ENCODE measurements around the gene NFATC2IP. TPM values are rescaled to one million over a fixed set of nuclear protein-coding genes. Genes with fewer than 3 reads are reported as not detected.
A peak's percentile ranks its signal among the peaks of the same experiment; 100 is the strongest.

The NFATC2IP gene
- total RNA-seq, 1 donor from 2014 or later = 58.2 TPM

DNA sequence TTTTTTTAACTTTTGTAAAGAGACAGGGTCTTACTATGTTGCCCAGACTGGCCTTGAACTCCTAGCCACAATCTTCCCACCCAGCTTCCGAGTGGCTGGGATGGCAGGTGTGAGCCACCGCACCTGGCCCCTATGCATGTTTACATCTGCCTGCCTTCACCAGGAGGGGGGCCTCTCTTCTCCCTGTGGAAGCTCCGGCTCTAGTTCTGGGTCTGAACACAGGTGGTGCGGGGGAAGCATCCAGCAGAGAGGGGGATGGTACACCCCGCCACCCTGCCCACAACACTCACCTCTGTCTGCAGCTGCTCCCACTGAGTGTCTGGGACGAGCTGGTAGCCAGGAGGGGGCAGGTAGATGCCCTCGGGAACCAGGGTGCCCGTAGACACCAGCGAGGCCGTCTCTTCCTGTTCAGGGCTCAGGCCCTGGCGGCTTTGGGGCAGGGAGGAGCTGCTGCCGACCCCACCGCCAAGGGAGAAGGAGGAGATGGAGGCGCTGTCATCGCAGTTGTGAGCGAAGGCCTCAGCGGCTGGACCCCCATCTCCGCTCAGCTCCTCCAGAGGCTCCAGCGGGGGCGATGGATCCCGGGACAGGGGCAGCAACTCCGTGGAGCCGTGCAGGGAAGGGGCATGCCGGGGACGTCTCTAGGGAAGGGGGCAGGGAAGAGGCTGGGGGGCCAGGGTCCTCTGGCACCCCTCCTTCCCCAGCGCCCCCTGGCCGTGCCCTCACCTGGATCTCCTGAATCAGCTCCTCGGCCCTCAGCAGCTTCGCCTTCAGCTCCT is 36.6 kb upstream of the NFATC2IP start:
- H3K36me3 Mint-ChIP-seq = peaks cover 16% of the 10 kb centered on the region
- no peak for DNase-seq (ENCODE audit: low spot score in 2 of 2, unreplicated experiment in 2 of 2)
- no peaks in the 10 kb centered on the region for H3K4me1 Mint-ChIP-seq
- H3K27me3 Mint-ChIP-seq (ENCODE audit: low read depth) = no peaks in the 10 kb centered on the region
- H3K4me3 Mint-ChIP-seq = no peak overlapping the region
- H3K9me3 Mint-ChIP-seq = peaks cover 4% of the 10 kb centered on the region
- H3K27ac Mint-ChIP-seq = no peak overlapping the region
- TF ChIP-seq, protein P1, sequence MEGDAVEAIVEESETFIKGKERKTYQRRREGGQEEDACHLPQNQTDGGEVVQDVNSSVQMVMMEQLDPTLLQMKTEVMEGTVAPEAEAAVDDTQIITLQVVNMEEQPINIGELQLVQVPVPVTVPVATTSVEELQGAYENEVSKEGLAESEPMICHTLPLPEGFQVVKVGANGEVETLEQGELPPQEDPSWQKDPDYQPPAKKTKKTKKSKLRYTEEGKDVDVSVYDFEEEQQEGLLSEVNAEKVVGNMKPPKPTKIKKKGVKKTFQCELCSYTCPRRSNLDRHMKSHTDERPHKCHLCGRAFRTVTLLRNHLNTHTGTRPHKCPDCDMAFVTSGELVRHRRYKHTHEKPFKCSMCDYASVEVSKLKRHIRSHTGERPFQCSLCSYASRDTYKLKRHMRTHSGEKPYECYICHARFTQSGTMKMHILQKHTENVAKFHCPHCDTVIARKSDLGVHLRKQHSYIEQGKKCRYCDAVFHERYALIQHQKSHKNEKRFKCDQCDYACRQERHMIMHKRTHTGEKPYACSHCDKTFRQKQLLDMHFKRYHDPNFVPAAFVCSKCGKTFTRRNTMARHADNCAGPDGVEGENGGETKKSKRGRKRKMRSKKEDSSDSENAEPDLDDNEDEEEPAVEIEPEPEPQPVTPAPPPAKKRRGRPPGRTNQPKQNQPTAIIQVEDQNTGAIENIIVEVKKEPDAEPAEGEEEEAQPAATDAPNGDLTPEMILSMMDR (IDR thresholded peaks at IDR 0.05; ENCODE audit: unreplicated experiment) = no peak

DNA sequence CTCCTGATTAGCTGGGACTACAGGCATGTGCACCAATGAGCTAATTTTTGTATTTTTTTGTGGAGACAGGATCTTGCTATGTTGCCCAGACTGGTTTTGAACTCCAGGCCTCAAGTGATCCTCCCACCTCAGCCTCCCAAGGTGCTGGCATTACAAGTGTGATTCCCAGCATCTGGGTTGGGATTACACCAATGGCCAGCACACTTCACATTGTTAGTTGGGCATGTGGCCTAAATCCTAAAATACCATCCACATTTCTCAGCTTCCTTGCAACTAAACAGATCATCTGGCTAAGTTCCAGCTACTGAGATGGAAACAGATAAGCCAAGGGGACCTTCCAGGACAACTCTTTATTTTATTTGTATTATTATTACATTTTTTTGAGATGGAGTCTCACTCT is 35.6 kb upstream of the NFATC2IP start:
- no peaks in the 10 kb centered on the region for H3K4me1 Mint-ChIP-seq
- H3K9me3 Mint-ChIP-seq = peaks cover 4% of the 10 kb centered on the region
- no peak for DNase-seq (ENCODE audit: low spot score in 2 of 2, unreplicated experiment in 2 of 2)
- H3K27me3 Mint-ChIP-seq (ENCODE audit: low read depth) = no peaks in the 10 kb centered on the region
- TF ChIP-seq, protein P1 (IDR thresholded peaks at IDR 0.05; ENCODE audit: unreplicated experiment) = no peak
- H3K36me3 Mint-ChIP-seq = peaks cover 23% of the 10 kb centered on the region
- no peak overlapping the region for H3K27ac Mint-ChIP-seq
- H3K4me3 Mint-ChIP-seq = no peak overlapping the region

DNA sequence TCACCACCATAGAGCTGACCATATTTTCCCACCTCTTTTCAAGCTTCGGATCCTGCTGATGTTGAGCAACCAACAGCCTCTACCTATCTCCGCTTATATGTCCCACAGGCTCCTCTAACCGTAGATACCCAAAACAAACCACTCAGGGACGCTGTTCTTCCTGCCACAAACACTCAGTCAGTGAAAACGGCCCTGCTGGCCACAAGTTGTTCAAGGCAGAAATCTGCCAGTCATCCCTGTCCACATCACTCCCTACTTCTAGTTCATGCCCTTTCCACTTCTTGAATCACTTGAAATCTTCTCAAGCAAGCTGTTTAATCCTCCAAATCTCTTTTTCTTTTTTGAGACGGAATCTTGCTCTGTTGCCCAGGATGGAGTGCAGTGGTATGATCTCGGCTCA is 33.6 kb upstream of the NFATC2IP start:
- DNase-seq (ENCODE audit: low spot score in 2 of 2, unreplicated experiment in 2 of 2) = no peak
- Mint-ChIP-seq H3K36me3 (peaks cover 26% of the 10 kb centered on the region), H3K9me3 (peaks cover 4% of the 10 kb centered on the region), H3K4me1 (no peaks in the 10 kb centered on the region), H3K4me3 (no peak overlapping the region), H3K27ac (no peak overlapping the region), H3K27me3 (ENCODE audit: low read depth) (no peaks in the 10 kb centered on the region)
- TF ChIP-seq, protein P1 (IDR thresholded peaks at IDR 0.05; ENCODE audit: unreplicated experiment) = no peak

DNA sequence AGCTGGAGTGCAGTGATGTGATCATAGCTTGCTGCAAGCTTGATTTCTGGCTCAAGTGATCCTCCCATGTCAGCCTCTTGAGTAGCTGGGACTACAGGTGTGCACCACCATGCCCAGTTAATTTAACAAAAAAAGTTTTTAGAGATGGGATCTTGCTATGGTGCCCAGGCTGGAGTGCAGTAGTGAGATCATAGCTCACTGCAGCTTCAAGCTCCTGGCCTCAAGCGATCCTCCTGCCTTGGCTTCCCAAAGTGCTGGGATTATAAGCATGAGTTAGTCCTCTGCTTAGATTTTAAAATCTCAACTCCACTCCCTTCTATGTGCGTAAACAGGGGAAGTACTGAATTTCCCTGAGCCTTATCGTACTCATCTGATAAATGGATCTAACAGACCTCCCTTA is 32.0 kb upstream of the NFATC2IP start:
- H3K36me3 Mint-ChIP-seq = peaks cover 20% of the 10 kb centered on the region

DNA sequence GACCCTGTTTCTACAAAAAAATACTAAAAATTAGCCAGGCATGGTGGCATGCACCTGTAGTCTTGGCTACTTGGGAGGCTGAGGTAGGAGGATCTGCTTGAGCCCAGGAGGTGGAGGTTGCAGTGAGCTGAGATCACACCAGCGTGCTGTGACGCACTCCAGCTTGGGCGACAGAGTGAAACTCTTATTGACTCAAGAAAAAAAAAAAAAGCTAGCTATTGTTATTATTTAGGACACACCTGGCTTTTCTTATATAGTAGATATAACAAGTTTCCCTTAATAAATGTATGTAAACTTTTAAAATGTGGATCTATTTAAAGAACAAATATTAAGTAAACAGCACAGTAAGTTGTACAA is 27.5 kb upstream of the NFATC2IP start:
- H3K4me3 Mint-ChIP-seq = peak overlapping the region; percentile 93
- no peak for DNase-seq (ENCODE audit: low spot score in 2 of 2, unreplicated experiment in 2 of 2)
- no peaks in the 10 kb centered on the region for H3K9me3 Mint-ChIP-seq
- H3K36me3 Mint-ChIP-seq = peaks cover 10% of the 10 kb centered on the region
- H3K27ac Mint-ChIP-seq = peak overlapping the region; percentile 98
- TF ChIP-seq, protein P1 (IDR thresholded peaks at IDR 0.05; ENCODE audit: unreplicated experiment) = no peak
- peaks cover 11% of the 10 kb centered on the region for H3K4me1 Mint-ChIP-seq
- no peaks in the 10 kb centered on the region for H3K27me3 Mint-ChIP-seq (ENCODE audit: low read depth)

More for the DNA sequence above, 32.0 kb upstream of the NFATC2IP start:
- peaks cover 3% of the 10 kb centered on the region for H3K4me1 Mint-ChIP-seq
- H3K27ac Mint-ChIP-seq = no peak overlapping the region
- H3K4me3 Mint-ChIP-seq = no peak overlapping the region
- TF ChIP-seq, protein P1 (IDR thresholded peaks at IDR 0.05; ENCODE audit: unreplicated experiment) = no peak
- no peaks in the 10 kb centered on the region for H3K27me3 Mint-ChIP-seq (ENCODE audit: low read depth)
- H3K9me3 Mint-ChIP-seq = peaks cover 4% of the 10 kb centered on the region
- DNase-seq (ENCODE audit: low spot score in 2 of 2, unreplicated experiment in 2 of 2) = no peak
